ENCODE measurements around the gene TFEB. TPM values are rescaled to one million over a fixed set of nuclear protein-coding genes. Genes with fewer than 3 reads are reported as not detected.

TFEB gene
- total and polyA plus RNA-seq, 2 of the 8 experiments (the other 6 are each of a cell fraction or from before 2014, with no cell fraction given), result 2.3 to 6.7 TPM

GRCh38 chr6:41733707-41734665, 1.4 kb downstream of the TFEB start:
- H3K27me3 ChIP-seq (replicated peaks in 1 of 4; ENCODE audit: control insufficient read depth in 3 of 4, extremely low read depth in 1 of 4, insufficient read depth in 3 of 4, low read length in 3 of 4), result peaks cover 0 to 8% (median 5%) of the 10 kb centered on the region in 4 experiments; a peak in 3 of 7 replicates
- no peak overlapping the region for H3K23ac ChIP-seq (ENCODE audit: insufficient read length)
- 5% methylated on average over 19 of the region's 73 CpGs; no CpG with 5 or more reads in 1 of the 2 experiments for WGBS, 2 experiments (ENCODE audit: extremely low coverage in 1 of 2, insufficient coverage in 1 of 2, insufficient read length in 1 of 2, insufficient replicate concordance in 2 of 2, low coverage in 1 of 2, low lambda C conversion rate in 2 of 2, missing lambda C conversion rate in 1 of 2)
- H3K18ac ChIP-seq (ENCODE audit: extremely low read depth, low read length), result peak overlapping the region; percentile 17
- H4K5ac ChIP-seq (ENCODE audit: insufficient read length, low read depth, low read length), result no peak overlapping the region
- peaks cover 9% of the 10 kb centered on the region; the same call in 1 of the 2 replicates for H3K23me2 ChIP-seq (ENCODE audit: low read depth, low read length)
- no peak overlapping the region for H3K56ac ChIP-seq (replicated peaks; ENCODE audit: insufficient read length, low read depth, low read length)
- no peak for FAIRE-seq
- H3K9me3 ChIP-seq (ENCODE audit: insufficient read depth in 2 of 2, low read depth in 1 of 2, low read length in 1 of 2), result no peaks in the 10 kb centered on the region
- no peak overlapping the region for H4K91ac ChIP-seq (replicated peaks; ENCODE audit: insufficient read length, low read length)
- no peaks in the 10 kb centered on the region for H3K36me3 ChIP-seq (ENCODE audit: control insufficient read depth in 2 of 4, insufficient read depth in 4 of 4, low read length in 3 of 4)
- H2AFZ ChIP-seq (ENCODE audit: low read length), result peak overlapping the region; percentile 78; the same call in 1 of the 2 replicates
- H2BK15ac ChIP-seq (ENCODE audit: low read length), result no peak overlapping the region; the same call in 1 of the 2 replicates
- H2BK120ac ChIP-seq (replicated peaks; ENCODE audit: low read depth, low read length), result no peak overlapping the region
- no peak overlapping the region; the same call in none of the 2 replicates for H4K8ac ChIP-seq (ENCODE audit: extremely low read depth, insufficient read depth, low read length)
- no peak overlapping the region for H2AK5ac ChIP-seq (ENCODE audit: low read depth, low read length)
- peaks cover 0 to 2% of the 10 kb centered on the region in 2 experiments for H4K20me1 ChIP-seq (replicated peaks in 1 of 2; ENCODE audit: control insufficient read depth in 1 of 2, insufficient read depth in 2 of 2, low read length in 2 of 2)
- H2BK5ac ChIP-seq (ENCODE audit: low read depth, low read length), result peak overlapping the region; percentile 45; the same call in 1 of the 2 replicates
- ChIA-PET CTCF (ENCODE audit: partially characterized antibody) (interaction anchor here (0.6 to 5.3 kb wide), 24 partner anchors 9 to 400 kb away, joined by 3 to 37 read pairs (median 5); partner anchors contain the start of gene TOMM6), POLR2A (ENCODE audit: partially characterized antibody) (interaction anchor here (0.9 to 1.6 kb wide), 6 partner anchors 9 to 55 kb away, joined by 3 to 5 read pairs (median 3); partner anchors contain the start of gene FRS3)
- peak in 1 of 2 experiments; percentile 86 for DNase-seq (ENCODE audit: low read depth in 1 of 2, low spot score in 2 of 2)
- peak overlapping the region; percentile 71 to 93 for H3K4me2 ChIP-seq (ENCODE audit: insufficient read depth in 1 of 2, low read depth in 2 of 2, low read length in 2 of 2)
- no peak overlapping the region for H3K27ac ChIP-seq (ENCODE audit: low read depth, low read length)
- H3K4ac ChIP-seq (replicated peaks; ENCODE audit: insufficient read length, low read depth, low read length), result no peak overlapping the region
- H2BK20ac ChIP-seq (ENCODE audit: low read length), result no peak overlapping the region
- peak overlapping the region; percentile 60 to 74 (median 68) for H3K4me3 ChIP-seq (ENCODE audit: extremely low read depth in 1 of 4, insufficient read depth in 2 of 4, low read depth in 3 of 4, low read length in 4 of 4)
- H3K79me2 ChIP-seq (ENCODE audit: control insufficient read depth in 1 of 2, insufficient read depth in 2 of 2, low read length in 2 of 2), result no peaks in the 10 kb centered on the region
- no peaks in the 10 kb centered on the region for H3K79me1 ChIP-seq (ENCODE audit: low read depth, low read length)
- H2BK12ac ChIP-seq (ENCODE audit: low read depth, low read length), result no peak overlapping the region; the same call in 1 of the 2 replicates
- no peak overlapping the region for H3K9ac ChIP-seq (replicated peaks in 1 of 4; ENCODE audit: extremely low read depth in 1 of 4, low read depth in 3 of 4, low read length in 3 of 4)
- H3K4me1 ChIP-seq (replicated peaks in 1 of 4; ENCODE audit: control insufficient read depth in 3 of 4, insufficient read depth in 4 of 4, low read length in 3 of 4), result peaks cover 12 to 39% (median 23%) of the 10 kb centered on the region in 4 experiments
- H3K14ac ChIP-seq (ENCODE audit: insufficient read length), result no peak overlapping the region
